Kidney capillary endothelial cell (primary cell): ENCODE measurements around the gene PHOX2A.
A peak's percentile ranks its signal among the peaks of the same experiment; 100 is the strongest.
"Not testable (repeated sequence)": the region's sequence is repeated elsewhere in the genome, so short reads cannot be mapped to it uniquely, and the experiment has no call there.

Experiments used
- DNase-seq: peaks from one replicate; pipeline ENCODE4 v3.0.0-alpha.2; 2018; ENCODE audit warnings: low spot score

The PHOX2A gene

DNA sequence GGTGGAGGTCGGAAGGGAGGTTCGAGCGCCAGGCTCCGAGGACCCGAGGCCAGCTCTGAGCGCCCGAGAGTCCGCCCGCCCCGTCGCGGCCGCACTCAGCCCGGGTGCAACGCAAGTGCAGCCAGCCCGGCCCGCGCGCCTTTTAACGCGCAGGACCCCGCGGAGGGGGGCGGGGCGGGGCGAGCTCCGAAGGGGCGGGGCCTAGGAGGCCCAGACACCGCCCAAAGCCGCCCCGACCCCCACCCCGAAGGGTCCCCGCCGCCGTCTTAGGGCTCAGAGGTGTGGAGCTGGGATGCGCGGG lies at the start of gene PHOX2A:
PHOX2A (minus strand) TSS at position 117 of the 301 bp plus-strand sequence. CDS start 172 bp downstream, outside the sequence.
- DNase-seq = no peak

DNA sequence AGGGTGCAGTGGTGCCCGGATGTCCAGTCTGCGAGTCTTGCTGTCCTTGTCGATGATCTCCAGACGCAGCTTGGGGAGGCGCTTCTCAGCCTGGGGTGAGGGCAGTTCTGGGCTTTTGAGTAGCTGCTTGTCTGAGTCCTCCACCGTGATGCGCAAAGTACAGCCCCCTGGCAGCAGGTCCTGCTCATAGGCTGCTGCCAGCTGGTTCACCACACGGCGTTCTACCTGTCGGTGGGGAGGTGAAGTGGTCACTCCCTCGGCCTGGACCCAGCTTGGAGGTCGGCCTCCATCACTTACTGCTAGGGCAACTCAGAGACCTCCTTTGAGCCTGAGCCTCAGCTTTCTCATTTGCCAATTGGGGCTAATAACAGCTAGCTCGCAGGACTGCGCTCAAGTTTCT lies 49.4 kb upstream of the PHOX2A start:
- no peak for DNase-seq

DNA sequence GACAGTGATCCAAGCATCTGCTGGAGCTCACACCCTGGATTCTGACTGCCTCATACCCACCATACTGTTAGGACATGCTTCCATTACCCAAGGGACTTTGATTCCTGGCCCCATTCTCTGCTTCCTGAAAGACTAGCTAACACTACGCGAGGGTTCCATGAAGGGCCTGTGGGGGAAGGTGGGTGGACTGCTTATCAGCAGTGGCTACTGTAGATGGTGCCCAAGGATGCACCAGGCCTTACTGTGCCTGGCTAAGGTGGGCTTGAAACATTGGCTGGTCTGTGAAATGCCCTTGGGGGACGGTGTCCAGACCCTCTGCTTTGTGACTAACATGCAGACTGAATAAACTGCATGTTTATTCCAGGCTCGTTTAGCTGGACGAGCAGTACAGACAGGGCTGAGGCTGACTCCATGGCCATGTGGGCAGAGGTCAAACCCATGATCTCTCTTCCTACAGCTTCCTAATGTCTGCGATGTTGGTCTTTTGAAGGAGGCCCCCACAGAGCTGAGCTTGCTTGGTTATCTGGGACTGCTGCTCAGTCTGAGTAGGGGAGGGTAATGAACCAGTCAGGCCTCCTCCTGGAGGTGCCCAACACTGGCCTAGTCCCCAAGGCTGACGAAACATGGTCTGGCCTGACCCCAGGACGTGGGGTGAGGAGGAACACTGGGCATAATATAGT lies 48.3 kb upstream of the PHOX2A start:
- no peak for DNase-seq

DNA sequence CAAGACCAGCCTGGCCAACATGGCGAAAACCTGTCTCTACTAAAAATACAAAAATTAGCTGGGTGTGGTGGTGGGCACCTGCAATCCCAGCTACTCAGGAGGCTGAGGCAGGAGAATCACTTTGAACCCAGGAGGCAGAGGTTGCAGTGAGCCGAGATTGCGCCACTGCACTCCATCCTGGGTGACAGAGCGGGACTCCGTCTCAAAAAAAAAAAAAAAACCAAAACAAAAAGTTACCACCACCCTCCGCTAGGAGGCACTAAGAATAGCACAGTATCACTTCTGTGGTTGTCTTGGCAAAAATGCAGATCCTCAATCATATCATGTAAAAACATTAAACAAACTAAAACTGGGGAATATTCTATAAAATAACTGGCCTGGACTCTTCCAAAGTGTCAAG lies 46.8 kb upstream of the PHOX2A start:
- DNase-seq = not testable (repeated sequence)

DNA sequence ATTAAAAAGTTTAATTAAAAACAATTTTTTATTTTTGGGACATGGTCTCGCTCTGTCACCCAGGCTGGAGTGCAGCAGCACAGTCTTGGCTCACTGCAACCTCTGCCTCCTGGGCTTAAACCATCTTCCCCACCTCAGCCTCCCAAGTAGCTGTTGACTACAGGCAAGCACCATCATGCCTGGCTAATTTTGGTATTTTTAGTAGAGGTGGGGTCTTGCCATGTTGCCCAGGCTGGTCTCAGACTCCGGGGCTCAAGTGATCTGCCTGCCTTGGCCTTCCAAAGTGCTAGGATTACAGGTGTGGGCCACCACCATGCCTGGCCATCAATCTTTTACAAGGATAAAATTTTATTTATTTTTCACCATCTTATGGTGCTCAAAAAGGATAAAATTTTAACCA lies 43.3 kb upstream of the PHOX2A start:
- no peak for DNase-seq

DNA sequence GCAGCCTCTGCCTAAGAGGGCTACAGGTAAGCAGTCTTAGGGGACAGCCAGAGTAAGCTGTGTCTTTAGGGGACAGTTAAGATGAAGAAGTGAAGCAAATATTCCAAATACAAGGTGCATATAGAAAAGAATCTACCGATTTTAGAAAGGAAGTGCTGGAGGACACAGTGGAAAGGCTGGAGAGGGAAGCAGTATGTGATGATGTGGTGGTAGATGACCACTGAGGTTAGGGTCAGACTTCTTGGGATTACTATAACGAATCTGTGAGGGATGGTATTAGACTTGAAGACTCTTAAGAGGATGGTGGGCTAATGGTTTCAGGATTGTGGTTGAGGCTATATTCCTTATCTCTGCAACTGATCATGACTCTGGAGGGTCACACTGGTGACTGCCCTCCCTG lies 40.0 kb upstream of the PHOX2A start:
- no peak for DNase-seq

DNA sequence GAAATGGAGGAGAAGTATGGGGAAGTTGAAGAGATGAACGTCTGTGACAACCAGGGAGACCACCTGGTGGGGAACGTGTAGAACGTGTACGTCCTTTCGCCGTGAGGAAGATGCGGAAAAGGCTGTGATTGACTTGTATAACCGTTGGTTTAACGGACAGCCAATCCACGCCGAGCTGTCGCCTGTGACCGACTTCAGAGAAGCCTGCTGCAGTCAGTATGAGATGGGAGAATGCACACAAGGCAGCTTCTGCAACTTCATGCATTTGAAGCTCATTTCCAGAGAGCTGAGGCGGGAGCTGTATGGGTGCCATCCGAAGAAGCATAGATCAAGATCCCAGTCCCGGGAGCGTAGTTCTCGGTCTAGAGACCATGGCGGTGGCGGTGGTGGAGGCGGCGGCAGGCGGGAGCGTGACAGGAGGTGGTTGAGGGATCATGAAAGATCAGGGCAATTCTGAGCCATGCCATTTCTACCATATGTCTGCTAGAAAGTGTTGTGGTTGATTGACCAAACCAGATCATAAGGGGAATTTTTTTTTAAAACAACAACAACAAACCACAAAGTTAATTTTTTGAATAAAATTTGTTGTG lies 36.8 kb upstream of the PHOX2A start:
- DNase-seq = no peak

DNA sequence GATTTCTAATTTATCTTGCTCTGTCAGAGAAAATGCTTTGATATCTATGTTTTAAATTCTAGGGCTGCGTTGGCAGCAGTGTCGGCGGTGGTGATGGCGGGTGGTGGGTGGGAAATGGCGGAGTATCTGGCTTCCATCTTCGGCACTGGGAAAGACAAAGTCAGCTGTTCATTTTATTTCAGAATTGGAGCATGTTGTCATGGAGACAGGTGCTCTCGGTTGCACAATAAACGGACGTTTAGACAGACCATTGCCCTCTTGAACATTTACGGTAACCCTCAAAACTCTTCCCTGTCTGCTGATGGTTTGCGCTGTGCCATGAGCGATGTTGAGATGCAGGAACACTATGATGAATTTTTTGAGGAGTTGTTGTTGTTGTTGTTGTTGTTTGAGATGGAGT lies 36.1 kb upstream of the PHOX2A start:
- DNase-seq = no peak

DNA sequence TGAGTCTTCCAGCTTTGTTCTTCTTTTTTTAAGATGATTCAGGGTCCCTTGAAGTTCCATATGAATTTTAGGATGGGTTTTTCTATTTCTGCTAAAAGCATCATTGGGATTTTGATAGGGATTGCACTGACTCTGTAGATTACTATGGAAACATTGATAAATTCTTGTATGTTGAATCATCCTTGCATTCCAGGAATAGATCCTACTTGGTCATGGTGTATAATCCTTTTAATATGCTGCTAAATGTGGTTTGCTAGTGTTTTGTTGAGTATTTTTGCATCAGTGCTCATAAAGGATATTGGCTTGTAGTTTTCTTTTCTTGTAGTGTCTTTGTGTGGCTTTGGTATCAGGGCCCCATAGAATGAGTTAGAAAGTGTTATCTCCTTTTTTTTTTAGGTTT lies 34.9 kb upstream of the PHOX2A start:
- DNase-seq = peak; percentile 18

DNA sequence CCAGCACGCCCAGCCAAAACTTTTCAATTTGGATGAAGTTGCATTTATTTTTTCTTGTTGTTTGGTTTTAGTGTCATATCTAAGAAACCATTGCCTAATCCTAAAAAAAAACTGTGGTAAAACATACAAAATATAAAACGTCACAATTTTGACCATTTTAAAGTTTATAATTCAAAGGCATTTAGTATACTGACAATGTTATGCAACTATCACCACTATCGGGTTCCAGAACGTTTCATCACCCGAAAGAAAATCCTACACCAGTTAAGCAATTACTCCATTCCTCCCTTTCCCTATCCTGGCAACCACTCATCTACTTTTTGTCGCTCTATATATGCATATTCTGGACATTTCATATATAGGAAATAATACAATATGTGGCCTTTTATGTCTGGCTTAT lies 30.5 kb upstream of the PHOX2A start:
- DNase-seq = no peak

DNA sequence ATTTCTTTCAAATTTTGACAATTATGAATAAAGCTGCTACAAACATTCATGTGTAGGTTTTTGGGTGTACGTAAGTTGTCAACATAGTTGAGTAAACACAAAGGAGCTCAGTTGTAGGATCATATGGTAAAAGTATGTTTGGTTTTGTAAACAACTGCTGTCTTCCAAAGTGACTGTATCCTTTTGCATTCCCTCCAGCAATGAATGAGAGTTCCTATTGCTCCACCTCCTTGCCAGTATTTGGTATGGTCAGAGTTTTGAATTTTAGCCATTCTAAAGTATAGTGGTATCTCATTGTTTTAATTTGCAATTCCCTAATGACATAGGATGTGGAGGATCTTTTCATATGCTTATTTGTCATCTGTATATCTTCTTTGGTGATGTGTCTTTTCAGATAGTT lies 28.0 kb upstream of the PHOX2A start:
- DNase-seq = no peak

DNA sequence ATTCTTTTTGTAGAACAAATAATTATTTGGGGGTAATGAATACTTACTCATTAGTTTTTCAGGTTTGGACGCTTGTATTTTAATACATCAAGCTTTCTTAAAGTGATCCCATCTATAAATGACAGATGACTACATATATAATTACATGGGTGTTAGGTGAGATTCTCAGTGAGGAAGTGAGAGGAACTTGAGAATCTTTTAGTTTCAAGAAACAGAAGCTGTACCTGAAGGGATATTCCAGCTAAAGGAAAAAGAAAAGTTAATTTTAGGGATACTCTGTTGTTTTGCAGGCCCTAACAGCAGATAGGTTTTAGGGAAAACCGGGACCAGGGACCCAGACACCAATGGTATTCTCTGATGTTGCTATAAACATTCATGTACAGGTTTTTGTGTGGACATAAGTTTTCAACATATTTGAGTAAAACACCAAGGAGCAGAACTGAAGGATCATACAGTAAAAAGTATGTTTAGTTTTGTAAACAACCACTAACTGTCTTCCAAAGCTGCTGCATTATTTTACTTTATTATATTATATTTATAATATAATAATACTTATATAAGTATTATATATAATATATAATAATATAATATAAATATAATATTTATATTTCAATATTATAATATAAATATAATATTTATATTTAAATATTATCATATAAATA lies 24.1 kb upstream of the PHOX2A start:
- no peak for DNase-seq

DNA sequence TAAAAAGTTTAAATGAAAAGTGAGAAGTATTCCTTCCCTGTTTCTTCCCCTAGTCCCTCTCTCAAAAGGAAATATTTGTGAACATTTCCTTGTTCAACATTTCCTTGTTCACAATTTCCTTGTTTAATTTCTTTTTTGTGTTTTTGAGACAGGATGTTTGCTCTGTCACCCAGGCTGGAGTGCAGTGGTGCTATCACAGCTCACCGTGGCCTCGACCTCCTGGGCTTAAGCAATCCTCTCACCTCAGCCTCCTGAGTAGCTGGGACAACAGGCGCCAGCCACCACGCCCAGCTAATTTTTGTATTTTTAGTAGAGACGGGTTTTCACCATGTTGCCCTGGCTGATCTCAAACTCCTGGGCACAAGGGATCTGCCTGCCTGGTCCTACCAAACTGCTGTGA lies 23.0 kb upstream of the PHOX2A start:
- not testable (repeated sequence) for DNase-seq

DNA sequence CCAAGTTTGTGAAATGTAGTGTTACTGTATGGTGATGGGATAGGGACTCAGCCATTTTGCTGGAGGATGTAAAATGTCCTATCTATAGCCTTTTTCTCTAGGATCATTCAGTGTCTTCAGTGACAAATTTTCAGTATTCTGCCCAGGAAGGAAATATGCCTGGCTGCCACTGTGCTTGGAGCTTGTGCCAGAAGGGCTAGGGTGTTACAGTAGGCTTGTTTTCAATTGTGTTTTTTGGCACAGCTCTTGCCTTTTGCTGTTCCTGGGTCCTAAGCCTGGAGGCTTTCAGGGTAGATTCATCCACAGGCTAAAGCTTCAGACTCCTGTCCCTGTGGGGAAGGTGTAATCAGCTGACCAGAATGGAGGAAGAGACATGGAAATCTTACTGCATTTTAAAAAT lies 22.0 kb upstream of the PHOX2A start:
- DNase-seq = no peak

DNA sequence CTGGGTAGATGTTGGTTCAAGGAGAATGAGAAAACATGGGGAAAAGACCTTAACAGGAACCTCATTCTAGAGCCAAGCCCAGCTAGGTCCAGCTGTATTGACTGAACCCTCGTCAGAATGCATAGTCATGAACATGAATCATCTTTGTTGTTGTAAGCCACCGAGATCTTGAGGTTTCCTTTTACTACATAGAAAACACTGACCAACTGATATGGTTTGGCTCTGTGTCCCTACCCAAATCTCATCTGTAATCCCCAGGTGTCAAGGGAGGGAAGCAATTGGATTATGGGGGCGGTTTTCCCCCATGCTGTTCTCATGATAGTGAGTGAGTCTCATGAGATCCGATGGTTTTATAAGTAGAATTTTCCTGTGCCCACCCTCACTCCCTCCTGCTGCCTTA lies 19.4 kb upstream of the PHOX2A start:
- DNase-seq = no peak

DNA sequence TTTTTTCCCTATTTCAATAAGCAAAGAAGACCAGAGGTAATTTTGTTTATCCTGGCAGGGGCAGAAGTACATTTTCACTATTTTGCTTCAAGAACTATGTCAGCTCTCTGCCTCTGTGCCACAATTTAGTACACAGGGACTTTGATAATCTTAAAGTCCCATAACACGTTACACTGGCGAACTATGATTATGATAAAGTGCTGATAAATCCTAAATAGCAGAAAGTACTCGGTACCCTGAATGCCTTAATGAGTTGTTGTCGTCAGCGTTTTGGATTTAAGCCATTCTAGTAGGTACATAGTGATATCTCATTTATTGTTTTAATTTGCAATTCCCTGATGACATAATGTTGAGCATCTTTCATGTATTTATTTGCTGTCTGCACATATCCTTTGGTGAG lies 16.6 kb upstream of the PHOX2A start:
- DNase-seq = no peak

DNA sequence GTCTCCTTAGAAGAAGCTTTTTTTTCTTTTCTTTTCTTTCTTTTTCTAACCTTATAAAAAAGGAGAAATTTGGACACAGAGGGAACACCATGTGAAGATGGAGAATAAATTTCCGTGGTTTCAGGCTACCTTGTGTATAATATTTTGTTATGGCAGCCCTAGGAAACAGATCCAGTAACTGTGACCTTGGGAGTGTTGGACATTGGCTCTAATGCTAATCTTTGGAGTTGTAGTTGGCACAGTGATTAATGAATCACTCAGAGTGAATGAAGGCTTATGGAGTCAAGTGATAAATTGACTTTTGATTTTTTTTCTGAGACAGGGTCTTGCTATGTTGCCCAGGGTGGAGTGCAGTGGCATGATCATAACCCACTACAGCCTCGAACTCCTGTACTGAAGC lies 15.5 kb upstream of the PHOX2A start:
- no peak for DNase-seq

DNA sequence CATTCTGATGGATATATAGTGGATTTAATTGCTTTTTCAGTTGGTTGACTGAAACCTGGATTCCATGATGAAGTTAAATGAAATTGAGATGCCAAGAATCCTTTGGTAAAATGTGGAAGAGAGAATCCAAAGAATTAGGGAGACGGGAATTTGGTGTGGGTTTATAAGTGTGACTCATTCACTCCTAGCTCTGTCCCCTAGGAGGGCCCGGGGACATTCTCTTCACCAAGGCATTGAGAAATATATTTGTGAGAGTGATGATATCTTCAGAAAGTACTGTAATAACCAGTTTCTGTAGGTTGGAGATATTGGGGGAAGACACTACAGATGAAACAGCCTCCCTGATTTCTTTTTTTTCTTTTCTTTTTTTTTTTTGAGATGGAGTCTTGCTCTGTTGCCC lies 13.6 kb upstream of the PHOX2A start:
- DNase-seq = no peak

DNA sequence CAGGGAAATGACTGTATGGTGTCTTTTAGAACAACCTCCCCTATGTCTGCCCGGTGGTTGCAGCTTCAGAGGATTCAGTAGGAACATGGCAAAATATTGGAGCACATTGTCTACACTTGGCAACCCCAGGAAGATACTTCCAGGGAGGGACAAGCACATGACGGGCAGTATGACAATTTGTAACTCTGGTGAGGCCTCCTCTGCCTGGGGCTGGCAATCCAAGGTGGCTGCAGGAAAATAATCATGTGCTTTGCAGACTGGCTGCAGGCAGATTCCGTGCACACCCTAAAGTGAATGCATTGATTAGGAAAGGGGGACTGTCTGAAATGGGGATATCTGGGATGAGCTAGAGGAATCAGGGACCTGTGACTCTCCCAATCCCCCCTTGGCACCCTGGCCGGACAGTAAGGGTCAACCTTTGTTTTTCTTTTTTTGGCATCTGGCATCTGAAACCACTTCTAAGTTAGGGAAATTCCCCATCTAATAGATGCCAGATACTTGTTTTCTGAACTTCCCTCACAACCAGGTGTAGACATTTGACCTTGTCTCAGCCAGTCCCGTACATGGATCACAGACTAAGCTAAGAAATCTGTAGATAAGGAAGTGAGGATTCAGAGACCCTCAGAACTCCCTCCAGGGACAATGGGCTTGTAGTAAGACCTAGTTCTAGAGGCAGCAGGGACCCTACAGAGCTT lies 10.5 kb upstream of the PHOX2A start:
- no peak for DNase-seq

DNA sequence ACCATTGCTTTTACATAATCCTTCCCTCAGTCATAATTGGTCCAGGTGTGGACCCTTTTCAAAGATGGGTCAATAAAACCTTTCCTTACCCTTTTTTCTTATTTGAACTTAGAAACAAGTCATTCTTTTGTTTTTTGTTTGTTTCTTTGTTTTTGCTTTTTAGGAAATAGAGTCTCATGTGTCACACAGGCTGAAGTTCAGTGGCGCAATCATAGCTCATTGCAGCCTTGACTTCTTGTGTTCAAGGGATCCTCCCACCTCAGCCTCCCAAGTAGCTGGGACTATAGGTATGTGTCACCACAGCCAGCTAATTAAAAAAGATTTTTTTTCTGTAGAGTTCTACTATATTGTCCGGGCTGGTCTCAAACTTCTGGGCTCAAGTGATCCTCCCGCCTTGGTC lies 9.4 kb upstream of the PHOX2A start:
- no peak for DNase-seq

DNA sequence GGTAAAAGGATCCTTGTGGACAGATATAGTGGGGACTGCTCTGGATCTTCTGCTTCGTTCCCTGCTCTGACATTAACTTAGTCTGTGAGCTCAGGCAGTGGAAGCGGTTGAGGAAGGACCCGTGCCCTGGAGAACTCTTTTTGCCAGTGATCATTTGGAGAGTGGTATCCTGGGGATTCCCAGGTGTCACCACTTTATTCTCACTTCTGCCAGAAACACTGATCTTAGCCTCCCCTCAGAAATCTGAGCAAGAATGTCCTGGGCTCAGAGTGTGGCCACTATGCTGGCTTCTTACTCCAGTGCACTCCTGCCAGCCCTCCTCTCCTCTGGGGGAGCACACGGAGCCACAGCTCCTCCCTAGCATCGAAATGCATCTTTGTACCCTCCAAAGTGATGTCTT lies 7.6 kb upstream of the PHOX2A start:
- no peak for DNase-seq

DNA sequence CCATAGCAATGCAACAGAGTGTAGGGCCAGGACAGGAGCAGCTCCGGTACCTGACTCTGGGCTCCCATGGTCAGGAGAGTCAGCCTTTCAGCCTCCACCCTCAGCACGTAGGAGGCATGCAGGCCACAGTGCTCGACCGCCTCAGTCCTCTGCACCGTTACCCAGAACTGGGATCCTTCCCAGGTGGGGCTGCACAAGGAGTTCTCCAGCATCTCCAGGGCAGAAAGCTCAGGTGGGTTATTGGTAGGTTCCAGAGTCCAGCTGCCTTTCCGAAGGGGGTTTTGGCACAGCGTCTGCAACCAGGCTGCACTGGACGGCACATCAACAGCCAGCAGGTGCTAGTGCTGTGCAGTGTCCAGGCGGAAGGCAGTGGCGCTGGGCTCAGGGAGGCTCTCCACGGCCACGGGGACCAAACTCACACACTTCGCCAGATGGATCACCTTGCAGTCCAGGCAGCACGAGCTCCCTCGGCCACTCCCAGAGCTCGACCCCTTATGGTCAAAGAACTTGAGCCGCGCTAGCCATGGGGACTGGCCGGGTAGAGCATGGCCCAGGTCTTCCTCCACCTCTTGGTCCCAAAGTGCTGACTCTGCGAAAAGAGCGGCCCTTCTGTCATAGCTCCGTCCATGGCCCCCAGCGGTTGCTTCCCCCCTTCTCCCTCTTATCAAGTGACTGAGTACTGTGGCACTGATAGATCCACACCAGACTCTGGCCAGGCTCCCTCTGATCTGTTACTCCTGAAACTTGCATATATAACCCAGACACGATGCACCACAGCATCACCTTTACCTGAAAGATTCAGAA lies 6.9 kb upstream of the PHOX2A start:
- no peak for DNase-seq

DNA sequence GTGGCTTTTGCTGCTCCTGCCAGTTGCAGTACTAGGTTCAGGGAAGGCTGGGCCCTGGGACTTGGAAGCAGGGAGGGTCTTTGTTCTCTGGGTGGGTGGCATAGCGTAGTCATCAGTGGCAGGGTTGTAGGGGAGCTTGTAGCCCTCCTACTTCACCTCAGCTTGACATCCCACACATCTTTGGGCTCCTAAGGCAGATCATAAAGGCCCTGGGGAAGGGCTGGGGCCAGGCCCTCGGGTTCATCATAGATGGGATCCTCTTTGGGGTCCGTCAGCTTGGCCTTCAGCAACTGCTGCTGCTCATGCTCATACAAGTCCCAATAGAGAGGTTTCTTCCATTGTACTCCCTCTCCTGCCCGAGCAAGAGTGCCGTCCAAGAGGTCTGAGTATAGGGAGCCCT lies 6.0 kb upstream of the PHOX2A start:
- DNase-seq = no peak
